Medulla oblongata (tissue), 1 donor: Measurements from ENCODE around the gene DHX36.

Experiments
- DNase-seq: peaks from one replicate; pipeline ENCODE4 v3.0.0-alpha.2; 2015; ENCODE audit errors: extremely low spot score

The DHX36 gene

DNA sequence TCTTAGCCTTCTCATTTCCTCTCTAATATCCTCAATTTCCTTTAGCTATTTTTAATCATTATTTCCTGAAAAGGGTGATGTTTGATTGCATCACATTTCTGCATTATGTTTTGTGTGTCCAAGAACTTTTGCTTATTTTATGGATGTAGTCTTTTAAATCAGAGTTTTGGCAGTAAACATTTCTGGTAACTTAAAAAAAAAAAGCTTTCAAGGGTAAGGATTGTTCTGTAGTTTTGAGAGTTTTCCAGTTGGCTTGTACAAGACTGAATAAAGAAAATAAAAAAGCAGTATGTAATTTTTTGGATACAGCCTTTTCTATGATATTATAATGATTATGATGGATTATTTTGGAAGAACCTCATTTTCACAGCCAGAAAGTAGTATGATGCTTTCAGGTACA is 99.4 kb downstream of the DHX36 start:
- no peak for DNase-seq

GRCh38 chr3:154224366-154224765 is 99.9 kb downstream of the DHX36 start:
- no peak for DNase-seq

DNA sequence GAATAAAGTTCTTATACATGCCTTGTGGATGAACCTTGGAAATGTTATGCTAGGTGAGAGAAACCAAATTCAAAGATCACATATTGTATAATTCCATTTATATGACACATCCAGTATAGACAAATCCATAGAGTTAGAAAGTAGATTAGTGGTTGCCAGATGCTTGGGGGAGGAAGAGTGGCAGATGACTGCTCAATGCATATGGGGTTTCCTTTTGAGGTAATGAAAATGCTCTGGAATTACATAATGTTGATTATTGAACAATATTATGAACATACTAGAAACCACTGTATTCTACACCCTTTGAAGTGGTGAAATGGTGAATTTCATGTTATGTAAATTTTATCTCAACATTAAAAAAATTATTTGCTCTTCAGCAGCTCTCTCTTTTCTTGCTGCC is 100.8 kb downstream of the DHX36 start:
- DNase-seq = no peak
